ENCODE results near the gene UIMC1. TPM values are rescaled to one million over a fixed set of nuclear protein-coding genes. Genes with fewer than 3 reads are reported as not detected.

The UIMC1 gene
- polyA plus RNA-seq, 1 of the 3 experiments (the other 2 are of a cell fraction), result 19.9 TPM

DNA sequence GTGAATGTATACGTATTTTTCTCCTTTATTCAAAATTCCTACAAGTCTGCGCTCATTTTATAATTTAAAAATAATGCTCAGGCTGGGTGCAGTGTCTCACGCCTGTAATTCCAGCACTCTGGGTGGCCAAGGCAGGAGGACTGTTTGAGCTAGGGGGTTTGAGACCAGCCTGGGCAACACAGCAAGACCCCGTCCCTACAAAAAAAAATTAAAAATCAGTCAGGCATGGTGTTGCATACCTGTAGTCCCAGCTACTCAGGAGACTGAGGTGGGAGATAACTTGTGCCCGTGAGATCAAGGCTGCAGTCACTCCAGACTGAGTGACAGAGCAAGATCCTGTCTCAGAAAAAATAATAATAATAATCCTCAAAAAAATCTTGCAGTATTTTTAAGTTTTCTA, 7.8 kb downstream of the UIMC1 start:
- H3K9ac ChIP-seq, result no peak overlapping the region
- 94% methylated on average over 5 of the region's 5 CpGs for WGBS (ENCODE audit: low lambda C conversion rate)
- H3F3A ChIP-seq (replicated peaks; ENCODE audit: insufficient read depth), result peaks cover 17% of the 10 kb centered on the region
- H3K27me3 ChIP-seq (ENCODE audit: insufficient read depth), result no peaks in the 10 kb centered on the region
- ChIA-PET POLR2A (no interaction called here), CTCF (no interaction called here)
- TF ChIP-seq NFIC (IDR thresholded peaks at IDR 0.05; ENCODE audit: borderline replicate concordance) (no peak), TCF12 (IDR thresholded peaks at IDR 0.05) (no peak), SMC3 (IDR thresholded peaks at IDR 0.05; ENCODE audit: low read depth, low read length) (no peak), TAF1 (IDR thresholded peaks at IDR 0.05; ENCODE audit: borderline replicate concordance, low read depth, low read length) (no peak), CHD2 (IDR thresholded peaks at IDR 0.05; ENCODE audit: low read length, partially characterized antibody) (no peak), EZH2phosphoT487 (IDR thresholded peaks at IDR 0.05; ENCODE audit: borderline replicate concordance, low read depth) (no peak), RFX5 (IDR thresholded peaks at IDR 0.05; ENCODE audit: low read length) (no peak), JUND (IDR thresholded peaks at IDR 0.05) (no peak), RXRA (IDR thresholded peaks at IDR 0.05; ENCODE audit: borderline replicate concordance, low read depth) (no peak), FOXM1 (IDR thresholded peaks at IDR 0.05; ENCODE audit: low read depth) (no peak), SIN3A (IDR thresholded peaks at IDR 0.05; ENCODE audit: borderline replicate concordance, low read depth, low read length) (no peak), GATA2 (CRISPR knock-in tag; IDR thresholded peaks at IDR 0.05) (no peak), MEF2A (IDR thresholded peaks at IDR 0.05; ENCODE audit: borderline replicate concordance, low read depth) (no peak)
- TF ChIP-seq, protein P1, sequence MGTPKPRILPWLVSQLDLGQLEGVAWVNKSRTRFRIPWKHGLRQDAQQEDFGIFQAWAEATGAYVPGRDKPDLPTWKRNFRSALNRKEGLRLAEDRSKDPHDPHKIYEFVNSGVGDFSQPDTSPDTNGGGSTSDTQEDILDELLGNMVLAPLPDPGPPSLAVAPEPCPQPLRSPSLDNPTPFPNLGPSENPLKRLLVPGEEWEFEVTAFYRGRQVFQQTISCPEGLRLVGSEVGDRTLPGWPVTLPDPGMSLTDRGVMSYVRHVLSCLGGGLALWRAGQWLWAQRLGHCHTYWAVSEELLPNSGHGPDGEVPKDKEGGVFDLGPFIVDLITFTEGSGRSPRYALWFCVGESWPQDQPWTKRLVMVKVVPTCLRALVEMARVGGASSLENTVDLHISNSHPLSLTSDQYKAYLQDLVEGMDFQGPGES (IDR thresholded peaks at IDR 0.05; ENCODE audit: low read depth, low read length), result no peak
- TF ChIP-seq, protein P2, sequence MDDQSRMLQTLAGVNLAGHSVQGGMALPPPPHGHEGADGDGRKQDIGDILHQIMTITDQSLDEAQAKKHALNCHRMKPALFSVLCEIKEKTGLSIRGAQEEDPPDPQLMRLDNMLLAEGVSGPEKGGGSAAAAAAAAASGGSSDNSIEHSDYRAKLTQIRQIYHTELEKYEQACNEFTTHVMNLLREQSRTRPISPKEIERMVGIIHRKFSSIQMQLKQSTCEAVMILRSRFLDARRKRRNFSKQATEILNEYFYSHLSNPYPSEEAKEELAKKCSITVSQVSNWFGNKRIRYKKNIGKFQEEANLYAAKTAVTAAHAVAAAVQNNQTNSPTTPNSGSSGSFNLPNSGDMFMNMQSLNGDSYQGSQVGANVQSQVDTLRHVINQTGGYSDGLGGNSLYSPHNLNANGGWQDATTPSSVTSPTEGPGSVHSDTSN (IDR thresholded peaks at IDR 0.05), result no peak
- TF ChIP-seq, protein P3, sequence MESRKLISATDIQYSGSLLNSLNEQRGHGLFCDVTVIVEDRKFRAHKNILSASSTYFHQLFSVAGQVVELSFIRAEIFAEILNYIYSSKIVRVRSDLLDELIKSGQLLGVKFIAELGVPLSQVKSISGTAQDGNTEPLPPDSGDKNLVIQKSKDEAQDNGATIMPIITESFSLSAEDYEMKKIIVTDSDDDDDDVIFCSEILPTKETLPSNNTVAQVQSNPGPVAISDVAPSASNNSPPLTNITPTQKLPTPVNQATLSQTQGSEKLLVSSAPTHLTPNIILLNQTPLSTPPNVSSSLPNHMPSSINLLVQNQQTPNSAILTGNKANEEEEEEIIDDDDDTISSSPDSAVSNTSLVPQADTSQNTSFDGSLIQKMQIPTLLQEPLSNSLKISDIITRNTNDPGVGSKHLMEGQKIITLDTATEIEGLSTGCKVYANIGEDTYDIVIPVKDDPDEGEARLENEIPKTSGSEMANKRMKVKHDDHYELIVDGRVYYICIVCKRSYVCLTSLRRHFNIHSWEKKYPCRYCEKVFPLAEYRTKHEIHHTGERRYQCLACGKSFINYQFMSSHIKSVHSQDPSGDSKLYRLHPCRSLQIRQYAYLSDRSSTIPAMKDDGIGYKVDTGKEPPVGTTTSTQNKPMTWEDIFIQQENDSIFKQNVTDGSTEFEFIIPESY (IDR thresholded peaks at IDR 0.05; ENCODE audit: borderline replicate concordance, low read depth), result no peak
- TF ChIP-seq, protein P4, sequence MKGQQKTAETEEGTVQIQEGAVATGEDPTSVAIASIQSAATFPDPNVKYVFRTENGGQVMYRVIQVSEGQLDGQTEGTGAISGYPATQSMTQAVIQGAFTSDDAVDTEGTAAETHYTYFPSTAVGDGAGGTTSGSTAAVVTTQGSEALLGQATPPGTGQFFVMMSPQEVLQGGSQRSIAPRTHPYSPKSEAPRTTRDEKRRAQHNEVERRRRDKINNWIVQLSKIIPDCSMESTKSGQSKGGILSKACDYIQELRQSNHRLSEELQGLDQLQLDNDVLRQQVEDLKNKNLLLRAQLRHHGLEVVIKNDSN (IDR thresholded peaks at IDR 0.05; ENCODE audit: borderline replicate concordance, low read depth), result no peak
- no peaks in the 10 kb centered on the region for H3K9me3 ChIP-seq
- peaks cover 100% of the 10 kb centered on the region for H3K79me2 ChIP-seq (ENCODE audit: insufficient read depth)
- H3K4me3 ChIP-seq (ENCODE audit: low read depth in 2 of 2, low read length in 1 of 2), result no peak overlapping the region
- no peak overlapping the region for H3K4me2 ChIP-seq
- no peak for DNase-seq
- H3K9me2 ChIP-seq, result no peaks in the 10 kb centered on the region
- peaks cover 92% of the 10 kb centered on the region for H4K20me1 ChIP-seq (ENCODE audit: insufficient read depth)
- H2AFZ ChIP-seq (ENCODE audit: low read depth), result no peak overlapping the region
- H3K4me1 ChIP-seq (ENCODE audit: control insufficient read depth in 1 of 2, insufficient read depth in 2 of 2, low read depth in 1 of 2, low read length in 1 of 2), result peaks cover 2 to 5% of the 10 kb centered on the region in 2 experiments; a peak in 1 of 4 replicates
- H3K36me3 ChIP-seq (replicated peaks in 1 of 2; ENCODE audit: control insufficient read depth in 1 of 2, insufficient read depth in 2 of 2, low read length in 1 of 2), result peaks cover 0 to 10% of the 10 kb centered on the region in 2 experiments
- no peak overlapping the region for H3K27ac ChIP-seq (ENCODE audit: low read depth in 2 of 2, low read length in 1 of 2)
